RWPE2 (cell line): ENCODE results near the gene KIF19.

Experiments used
- ATAC-seq: fragments of 200-7000 bp; cut with Tn5 transposase; 3 replicates; pipeline ENCODE4 v1.9.1; 2021; ENCODE audit warnings: low read depth
- DNase-seq: peaks from one replicate; pipeline ENCODE4 v3.0.0-alpha.2; 2020; ENCODE audit warnings: low spot score
- H3K27ac ChIP-seq: fragments of 450-650 bp; 2 replicates; pipeline ENCODE4 v1.5.1; 2017; ENCODE audit warnings: mild to moderate bottlenecking; ENCODE audit not compliant: poor library complexity, severe bottlenecking
- H3K27me3 ChIP-seq: fragments of 250-450 bp; sonication (Bioruptor Pico); 2 replicates; pipeline ENCODE4 v1.5.1; 2021; ENCODE audit warnings: mild to moderate bottlenecking, moderate library complexity; ENCODE audit not compliant: insufficient read depth, poor library complexity, severe bottlenecking
- H3K36me3 ChIP-seq: fragments of 250-450 bp; sonication (Bioruptor Pico); 2 replicates; pipeline ENCODE4 v1.5.1; 2020; ENCODE audit warnings: low read depth, mild to moderate bottlenecking, moderate library complexity
- H3K4me1 ChIP-seq: fragments of 250-450 bp; sonication (Bioruptor Pico); 2 replicates; pipeline ENCODE4 v1.5.1; 2021; ENCODE audit warnings: mild to moderate bottlenecking, moderate library complexity; ENCODE audit not compliant: insufficient read depth, poor library complexity, severe bottlenecking
- H3K4me3 ChIP-seq: fragments of 250-450 bp; sonication (Bioruptor Pico); 2 replicates; pipeline ENCODE4 v1.5.1; 2021; ENCODE audit warnings: mild to moderate bottlenecking, moderate library complexity; ENCODE audit not compliant: severe bottlenecking
- H3K9me3 ChIP-seq: fragments of 250-450 bp; sonication (Bioruptor Pico); 2 replicates; pipeline ENCODE4 v1.5.1; 2021; ENCODE audit warnings: mild to moderate bottlenecking, moderate library complexity; ENCODE audit not compliant: severe bottlenecking
- CTCF ChIP-seq: fragments of 450-650 bp; IDR thresholded peaks from one replicate; pipeline ENCODE4 v1.5.1; 2017; ENCODE audit warnings: mild to moderate bottlenecking, moderate library complexity; ENCODE audit not compliant: poor library complexity, severe bottlenecking

Gene KIF19

GRCh38 chr17:74373838-74374606 is 48.0 kb downstream of the KIF19 start:
- Histone ChIP-seq H3K36me3 (no peaks in the 10 kb centered on the region), H3K9me3 (no peaks in the 10 kb centered on the region), H3K27me3 (peaks cover 4% of the 10 kb centered on the region), H3K27ac (no peak overlapping the region), H3K4me3 (no peak overlapping the region), H3K4me1 (no peaks in the 10 kb centered on the region)
- ATAC-seq (no peak), DNase-seq (no peak)
- no peak for TF ChIP-seq CTCF

- ATAC-seq: no peak
- peaks cover 5% of the 10 kb centered on the region for H3K4me1 ChIP-seq
- H3K27ac ChIP-seq: no peak overlapping the region
- no peak overlapping the region for H3K4me3 ChIP-seq
- no peaks in the 10 kb centered on the region for H3K9me3 ChIP-seq
- no peak for TF ChIP-seq CTCF
- no peaks in the 10 kb centered on the region for H3K36me3 ChIP-seq
- DNase-seq: no peak
- peaks cover 4% of the 10 kb centered on the region for H3K27me3 ChIP-seq
Observed at GRCh38 chr17:74374858-74375257, 48.8 kb downstream of the KIF19 start.

DNA sequence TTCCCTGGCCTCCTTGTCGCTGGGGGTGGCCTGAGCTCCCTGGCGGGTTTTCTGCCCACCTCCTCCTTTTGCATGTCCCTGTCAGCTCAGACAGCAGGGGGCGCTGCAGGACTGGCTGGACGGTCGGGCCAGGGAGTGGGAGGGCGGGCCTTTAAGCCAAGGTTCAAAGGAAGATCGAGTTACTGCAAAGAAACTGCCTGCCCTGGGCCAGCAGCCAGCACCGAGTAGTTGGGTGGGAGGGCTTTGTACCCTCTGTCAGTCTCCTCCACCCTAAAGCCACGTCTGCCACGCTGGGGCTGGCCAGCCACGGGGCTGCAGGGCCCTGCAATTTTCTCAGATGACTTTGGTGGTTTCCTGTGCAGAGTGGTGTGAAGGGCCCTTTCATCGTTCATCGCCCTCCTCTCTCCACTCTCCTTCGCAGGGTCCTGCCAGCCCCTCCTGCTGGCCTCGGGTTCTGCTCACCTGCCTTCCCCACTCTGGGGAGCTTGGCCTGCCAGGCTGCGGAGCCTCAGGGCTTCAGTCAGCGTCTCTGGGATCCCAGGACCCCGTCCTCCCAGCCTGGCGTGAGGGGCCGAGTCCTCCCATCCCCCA is 53.6 kb downstream of the KIF19 start:
- Histone ChIP-seq H3K27ac (no peak overlapping the region), H3K27me3 (peaks cover 4% of the 10 kb centered on the region), H3K4me1 (peaks cover 12% of the 10 kb centered on the region), H3K36me3 (no peaks in the 10 kb centered on the region), H3K9me3 (no peaks in the 10 kb centered on the region), H3K4me3 (no peak overlapping the region)
- ATAC-seq (peak; percentile 82), DNase-seq (no peak)
- TF ChIP-seq CTCF: peak; percentile 90

GRCh38 chr17:74380086-74380958 is 54.3 kb downstream of the KIF19 start:
- Histone ChIP-seq H3K9me3 (no peaks in the 10 kb centered on the region), H3K36me3 (no peaks in the 10 kb centered on the region), H3K4me1 (peaks cover 12% of the 10 kb centered on the region), H3K27me3 (peaks cover 4% of the 10 kb centered on the region), H3K27ac (no peak overlapping the region), H3K4me3 (no peak overlapping the region)
- TF ChIP-seq CTCF: no peak
- DNase-seq: no peak
- ATAC-seq: peak; percentile 78
